Testis (tissue), 2 donors: ENCODE data around the gene VSIG10L.

Source experiments
- POLR2A ChIP-seq: fragments of 450-650 bp; IDR thresholded peaks from one replicate; pipeline ENCODE4 v1.6.1; 2017; ENCODE audit warnings: antibody characterized with exemption, mild to moderate bottlenecking, moderate library complexity
- TF ChIP-seq, protein P1 (sequence below), 3 experiments: fragments of 450-650 bp in 2 of 3; fragments of 200-600 bp in 1 of 3; sonication (generic) in 1 of 3; IDR thresholded peaks; one replicate each; pipeline ENCODE4 v1.5.1; 2016 to 2019; ENCODE audit warnings: antibody characterized with exemption in 3 of 3, mild to moderate bottlenecking in 2 of 3, moderate library complexity in 1 of 3

DNA sequence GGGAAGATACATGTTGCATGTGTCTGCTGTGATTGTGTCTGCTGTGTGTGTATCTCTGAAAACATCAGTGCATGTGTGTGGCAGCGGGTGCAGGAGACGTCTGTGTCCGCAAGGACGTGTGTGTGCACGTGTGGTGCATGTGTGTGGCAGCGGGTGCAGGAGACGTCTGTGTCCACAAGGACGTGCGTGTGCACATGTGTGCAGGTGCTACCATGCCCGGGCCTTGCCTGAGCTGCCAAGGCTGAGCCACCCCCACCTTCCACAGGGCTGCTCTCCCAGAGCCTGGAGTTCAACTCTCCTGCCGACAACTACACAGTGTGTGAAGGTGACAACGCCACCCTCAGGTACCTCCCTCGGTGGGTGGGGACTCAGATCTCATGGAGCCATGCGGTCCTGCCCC, 20.1 kb downstream of the VSIG10L start:
- no peak for TF ChIP-seq POLR2A
- TF ChIP-seq, protein P1, sequence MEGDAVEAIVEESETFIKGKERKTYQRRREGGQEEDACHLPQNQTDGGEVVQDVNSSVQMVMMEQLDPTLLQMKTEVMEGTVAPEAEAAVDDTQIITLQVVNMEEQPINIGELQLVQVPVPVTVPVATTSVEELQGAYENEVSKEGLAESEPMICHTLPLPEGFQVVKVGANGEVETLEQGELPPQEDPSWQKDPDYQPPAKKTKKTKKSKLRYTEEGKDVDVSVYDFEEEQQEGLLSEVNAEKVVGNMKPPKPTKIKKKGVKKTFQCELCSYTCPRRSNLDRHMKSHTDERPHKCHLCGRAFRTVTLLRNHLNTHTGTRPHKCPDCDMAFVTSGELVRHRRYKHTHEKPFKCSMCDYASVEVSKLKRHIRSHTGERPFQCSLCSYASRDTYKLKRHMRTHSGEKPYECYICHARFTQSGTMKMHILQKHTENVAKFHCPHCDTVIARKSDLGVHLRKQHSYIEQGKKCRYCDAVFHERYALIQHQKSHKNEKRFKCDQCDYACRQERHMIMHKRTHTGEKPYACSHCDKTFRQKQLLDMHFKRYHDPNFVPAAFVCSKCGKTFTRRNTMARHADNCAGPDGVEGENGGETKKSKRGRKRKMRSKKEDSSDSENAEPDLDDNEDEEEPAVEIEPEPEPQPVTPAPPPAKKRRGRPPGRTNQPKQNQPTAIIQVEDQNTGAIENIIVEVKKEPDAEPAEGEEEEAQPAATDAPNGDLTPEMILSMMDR (IDR thresholded peaks at IDR 0.05) = no peak
